RWPE2 (cell line): Measurements from ENCODE around the gene ACTL10.

ENCODE experiments used
- ATAC-seq: fragments of 200-7000 bp; cut with Tn5 transposase; 3 replicates; pipeline ENCODE4 v1.9.1; 2021; ENCODE audit warnings: low read depth
- DNase-seq: peaks from one replicate; pipeline ENCODE4 v3.0.0-alpha.2; 2020; ENCODE audit warnings: low spot score
- H3K27ac ChIP-seq: fragments of 450-650 bp; 2 replicates; pipeline ENCODE4 v1.5.1; 2017; ENCODE audit warnings: mild to moderate bottlenecking; ENCODE audit not compliant: poor library complexity, severe bottlenecking
- H3K27me3 ChIP-seq: fragments of 250-450 bp; sonication (Bioruptor Pico); 2 replicates; pipeline ENCODE4 v1.5.1; 2021; ENCODE audit warnings: mild to moderate bottlenecking, moderate library complexity; ENCODE audit not compliant: insufficient read depth, poor library complexity, severe bottlenecking
- H3K36me3 ChIP-seq: fragments of 250-450 bp; sonication (Bioruptor Pico); 2 replicates; pipeline ENCODE4 v1.5.1; 2020; ENCODE audit warnings: low read depth, mild to moderate bottlenecking, moderate library complexity
- H3K4me1 ChIP-seq: fragments of 250-450 bp; sonication (Bioruptor Pico); 2 replicates; pipeline ENCODE4 v1.5.1; 2021; ENCODE audit warnings: mild to moderate bottlenecking, moderate library complexity; ENCODE audit not compliant: insufficient read depth, poor library complexity, severe bottlenecking
- H3K4me3 ChIP-seq: fragments of 250-450 bp; sonication (Bioruptor Pico); 2 replicates; pipeline ENCODE4 v1.5.1; 2021; ENCODE audit warnings: mild to moderate bottlenecking, moderate library complexity; ENCODE audit not compliant: severe bottlenecking
- H3K9me3 ChIP-seq: fragments of 250-450 bp; sonication (Bioruptor Pico); 2 replicates; pipeline ENCODE4 v1.5.1; 2021; ENCODE audit warnings: mild to moderate bottlenecking, moderate library complexity; ENCODE audit not compliant: severe bottlenecking
- CTCF ChIP-seq: fragments of 450-650 bp; IDR thresholded peaks from one replicate; pipeline ENCODE4 v1.5.1; 2017; ENCODE audit warnings: mild to moderate bottlenecking, moderate library complexity; ENCODE audit not compliant: poor library complexity, severe bottlenecking

Gene ACTL10

GRCh38 chr20:33670715-33671499, 4.2 kb downstream of the ACTL10 start:
- DNase-seq: peak; percentile 78
- no peak for ATAC-seq
- Histone ChIP-seq H3K27ac (no peak overlapping the region), H3K4me1 (peaks cover 3% of the 10 kb centered on the region), H3K9me3 (no peaks in the 10 kb centered on the region), H3K27me3 (no peaks in the 10 kb centered on the region), H3K36me3 (peaks cover 9% of the 10 kb centered on the region), H3K4me3 (no peak overlapping the region)
- TF ChIP-seq CTCF: no peak

GRCh38 chr20:33671573-33672288, 5.0 kb downstream of the ACTL10 start:
- Histone ChIP-seq H3K27me3 (no peaks in the 10 kb centered on the region), H3K27ac (no peak overlapping the region), H3K4me1 (peaks cover 3% of the 10 kb centered on the region), H3K9me3 (no peaks in the 10 kb centered on the region), H3K36me3 (peaks cover 15% of the 10 kb centered on the region), H3K4me3 (no peak overlapping the region)
- DNase-seq (peak; percentile 70), ATAC-seq (no peak)
- TF ChIP-seq CTCF: no peak

GRCh38 chr20:33672426-33673113, 5.8 kb downstream of the ACTL10 start:
- H3K4me1 ChIP-seq: peaks cover 3% of the 10 kb centered on the region
- no peaks in the 10 kb centered on the region for H3K27me3 ChIP-seq
- TF ChIP-seq CTCF: no peak
- peak; percentile 88 for DNase-seq
- no peak overlapping the region for H3K27ac ChIP-seq
- no peak overlapping the region for H3K4me3 ChIP-seq
- ATAC-seq: no peak
- H3K36me3 ChIP-seq: peaks cover 21% of the 10 kb centered on the region
- no peaks in the 10 kb centered on the region for H3K9me3 ChIP-seq

GRCh38 chr20:33673114-33673409, 6.3 kb downstream of the ACTL10 start:
- Histone ChIP-seq H3K27me3 (no peaks in the 10 kb centered on the region), H3K4me3 (no peak overlapping the region), H3K27ac (no peak overlapping the region), H3K4me1 (peaks cover 3% of the 10 kb centered on the region), H3K9me3 (no peaks in the 10 kb centered on the region), H3K36me3 (peaks cover 26% of the 10 kb centered on the region)
- no peak for TF ChIP-seq CTCF
- DNase-seq: peak; percentile 76
- no peak for ATAC-seq
